Adipose tissue (tissue), 3 donors: Measurements from ENCODE around the gene ACLY. TPM values are rescaled to one million over a fixed set of nuclear protein-coding genes. Genes with fewer than 3 reads are reported as not detected.
A peak's percentile ranks its signal among the peaks of the same experiment; 100 is the strongest.
"Not testable (repeated sequence)": the region's sequence is repeated elsewhere in the genome, so short reads cannot be mapped to it uniquely, and the experiment has no call there.

ENCODE experiments used
- H3K27ac ChIP-seq: one replicate; pipeline ENCODE4 v1.5.1; 2013; ENCODE audit warnings: low read depth, low read length
- WGBS, 3 donors: extraction: QIAGEN DNeasy Blood & Tissue Kit; methylation state at CpG; one replicate each; pipeline ENCODE4 v1.1.7; 2013; 5-methylcytosine and 5-hydroxymethylcytosine counted together
- polyA plus RNA-seq, 3 donors: library from polyadenylated mRNA; stranded (reverse); fragments of 200-250 nt; gene quantifications; one replicate each; pipeline ENCODE4 v1.2.3, GENCODE V29; 2013
- donor health status: healthy with polysubstance abuse.
- donor health status: Bipolar disorder and iron deficiency.
- donor health status: healthy.

ACLY gene
- polyA plus RNA-seq, 3 donors: 41.5 to 104 (median 68.9) TPM

DNA sequence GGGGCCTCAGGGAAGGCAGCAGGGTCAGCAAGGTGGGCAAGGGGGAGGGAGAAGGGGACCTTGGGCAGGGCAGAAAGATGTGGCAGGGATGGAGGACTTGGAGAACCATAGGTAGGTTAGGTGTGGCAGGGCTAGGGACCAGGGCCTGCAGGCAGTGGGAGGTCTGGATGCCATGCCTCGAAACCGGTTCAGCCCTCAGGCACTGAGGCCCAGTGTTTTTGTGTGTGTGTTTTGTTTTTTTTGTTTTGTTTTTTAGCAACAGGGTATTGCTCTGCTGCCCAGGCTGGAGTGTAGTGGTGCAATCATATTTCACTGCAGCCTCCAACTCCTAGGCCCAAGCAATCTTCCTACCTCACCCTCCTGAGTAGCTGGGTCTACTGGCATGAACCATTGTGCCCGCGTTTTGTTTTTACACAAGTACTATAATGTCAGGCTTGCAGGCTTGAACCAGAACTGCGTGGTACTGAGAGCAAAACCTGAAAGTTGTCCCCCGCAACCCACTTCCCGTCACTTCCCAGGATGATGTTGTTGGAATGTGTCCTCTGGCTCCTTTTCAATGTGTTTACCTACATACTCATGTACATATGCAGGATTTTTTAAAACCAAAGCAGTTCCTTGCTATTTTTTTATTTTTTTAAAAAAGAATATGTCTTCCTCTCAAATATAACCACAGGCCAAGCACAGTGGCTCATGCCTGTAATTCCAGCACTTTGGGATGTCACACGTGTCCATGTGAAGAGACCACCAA is 24.0 kb upstream of the ACLY start:
- H3K27ac ChIP-seq: no peak overlapping the region
- 94 to 96% (median 95%) methylated on average over 8 of the region's 8 CpGs for WGBS, 3 donors

DNA sequence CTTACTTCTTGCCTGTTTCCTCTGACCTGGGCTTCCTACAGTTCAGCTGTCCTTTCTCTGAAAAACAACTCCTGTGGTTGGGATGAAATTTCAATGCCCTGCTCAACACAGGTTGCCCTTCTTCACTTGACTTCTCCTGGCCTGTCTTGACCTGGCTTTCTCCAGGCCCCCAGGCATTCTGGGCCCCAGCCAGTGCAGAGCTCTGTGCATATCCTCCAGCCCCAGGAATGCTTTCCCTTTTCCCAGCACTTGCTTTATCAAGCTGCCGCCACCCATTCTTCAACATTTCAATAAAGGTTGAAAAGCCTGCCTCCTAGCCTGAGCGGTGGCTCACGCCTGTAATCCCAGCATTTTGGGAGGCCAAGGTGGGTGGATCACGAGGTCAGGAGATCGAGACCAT is 22.4 kb upstream of the ACLY start:
- H3K27ac ChIP-seq: no peak overlapping the region
- 92 to 95% (median 94%) methylated on average over 5 of the region's 5 CpGs for WGBS, 3 donors

- WGBS, 3 donors: 90 to 94% (median 93%) methylated on average over 6 of the region's 6 CpGs
- H3K27ac ChIP-seq: no peak overlapping the region
These were observed 20.9 kb upstream of the ACLY start for GRCh38 chr17:41939693-41940090.

- H3K27ac ChIP-seq: no peak overlapping the region
- WGBS, 3 donors: 86 to 94% (median 93%) methylated on average over 4 of the region's 4 CpGs
These were observed 20.4 kb upstream of the ACLY start for GRCh38 chr17:41939044-41939692.

- H3K27ac ChIP-seq: no peak overlapping the region
- 72 to 86% (median 84%) methylated on average over 18 to 19 of the region's 19 CpGs for WGBS, 3 donors
These were observed 19.5 kb upstream of the ACLY start for GRCh38 chr17:41937970-41938954.

- 95 to 98% (median 97%) methylated on average over 6 of the region's 6 CpGs for WGBS, 3 donors
- H3K27ac ChIP-seq: no peak overlapping the region
These were observed 16.9 kb upstream of the ACLY start for GRCh38 chr17:41935641-41936040.

- 30 to 71% (median 32%) methylated on average over 2 of the region's 2 CpGs for WGBS, 3 donors
- H3K27ac ChIP-seq: no peak overlapping the region
These were observed 14.2 kb upstream of the ACLY start for GRCh38 chr17:41932816-41933389.

GRCh38 chr17:41931715-41932114 is 13.0 kb upstream of the ACLY start:
- not testable (repeated sequence) for H3K27ac ChIP-seq
- 92 to 96% (median 92%) methylated on average over 4 of the region's 4 CpGs for WGBS, 3 donors

DNA sequence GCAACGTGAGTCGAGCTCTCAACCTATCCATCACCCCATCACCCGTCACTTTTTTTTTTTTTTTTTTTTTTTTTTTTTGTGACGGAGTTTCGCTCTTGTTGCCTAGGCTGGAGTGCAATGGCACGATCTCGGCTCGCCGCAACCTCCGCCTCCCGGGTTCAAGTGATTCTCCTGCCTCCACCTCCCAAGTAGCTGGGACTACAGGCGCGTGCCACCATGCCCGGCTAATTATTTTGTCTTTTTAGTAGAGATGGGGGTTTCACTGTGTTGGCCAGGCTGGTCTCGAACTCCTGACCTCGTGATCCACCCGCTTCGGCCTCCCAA is 12.0 kb upstream of the ACLY start:
- not testable (repeated sequence) for H3K27ac ChIP-seq
- WGBS, 3 donors: 45 to 53% (median 48%) methylated on average over 16 to 18 of the region's 18 CpGs

DNA sequence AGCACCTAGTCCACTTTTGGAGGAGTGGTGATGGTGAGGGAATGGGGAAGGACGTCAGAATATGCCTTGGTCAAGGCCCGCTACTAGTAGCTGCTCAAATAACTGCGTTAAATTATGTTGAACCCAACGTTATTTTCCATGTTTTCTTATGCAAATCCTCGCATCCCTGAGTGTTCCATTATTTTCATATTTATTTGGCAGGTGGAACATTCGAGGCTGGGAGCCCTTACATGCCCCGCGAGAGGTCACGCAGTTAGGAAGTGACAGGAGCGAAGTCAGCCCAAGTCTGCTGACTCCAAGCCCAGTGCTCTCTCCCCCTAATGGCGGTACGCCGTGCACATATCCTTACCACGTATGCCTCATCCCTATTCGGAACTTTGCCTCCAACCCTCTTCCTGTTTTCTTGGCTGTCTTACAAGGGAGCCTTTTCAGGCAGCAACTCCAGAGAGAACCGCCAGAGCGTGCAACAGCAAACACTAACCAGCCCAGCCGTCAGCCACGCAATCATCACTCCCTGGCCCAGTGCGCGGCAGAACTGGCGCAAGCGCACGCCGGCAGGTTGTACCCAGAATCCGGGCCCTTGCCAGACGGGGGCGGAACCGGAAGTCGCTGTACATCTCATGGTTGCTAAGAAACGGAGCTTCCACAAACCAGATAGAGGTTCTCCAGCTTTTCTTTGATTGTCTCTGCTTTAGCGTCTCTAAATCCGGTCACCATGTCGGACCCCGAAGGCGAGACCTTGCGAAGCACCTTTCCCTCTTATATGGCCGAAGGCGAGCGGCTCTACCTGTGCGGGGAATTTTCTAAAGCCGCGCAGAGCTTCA is 11.5 kb upstream of the ACLY start, which contains the start of gene ODAD4:
ODAD4 (plus strand) TSS at position 609 of the 824 bp plus-strand sequence; CDS start at position 716, 107 bp downstream.
- no peak within 1 kb of the TSS for H3K27ac ChIP-seq
- WGBS, 3 donors: 2% methylated on average over 43 of the region's 43 CpGs

- H3K27ac ChIP-seq: no peak overlapping the region
These were observed 10.0 kb upstream of the ACLY start for GRCh38 chr17:41928693-41929251.

GRCh38 chr17:41925991-41926590 is 7.3 kb upstream of the ACLY start:
- no peak overlapping the region for H3K27ac ChIP-seq
- WGBS, 3 donors: 89 to 92% (median 91%) methylated on average over 7 of the region's 7 CpGs

More at GRCh38 chr17:41928693-41929251, 10.0 kb upstream of the ACLY start:
- 75 to 87% (median 77%) methylated on average over 6 of the region's 6 CpGs for WGBS, 3 donors

GRCh38 chr17:41920580-41920955 is 1.8 kb upstream of the ACLY start:
- no peak overlapping the region for H3K27ac ChIP-seq
- 87 to 95% (median 92%) methylated on average over 5 of the region's 5 CpGs for WGBS, 3 donors

DNA sequence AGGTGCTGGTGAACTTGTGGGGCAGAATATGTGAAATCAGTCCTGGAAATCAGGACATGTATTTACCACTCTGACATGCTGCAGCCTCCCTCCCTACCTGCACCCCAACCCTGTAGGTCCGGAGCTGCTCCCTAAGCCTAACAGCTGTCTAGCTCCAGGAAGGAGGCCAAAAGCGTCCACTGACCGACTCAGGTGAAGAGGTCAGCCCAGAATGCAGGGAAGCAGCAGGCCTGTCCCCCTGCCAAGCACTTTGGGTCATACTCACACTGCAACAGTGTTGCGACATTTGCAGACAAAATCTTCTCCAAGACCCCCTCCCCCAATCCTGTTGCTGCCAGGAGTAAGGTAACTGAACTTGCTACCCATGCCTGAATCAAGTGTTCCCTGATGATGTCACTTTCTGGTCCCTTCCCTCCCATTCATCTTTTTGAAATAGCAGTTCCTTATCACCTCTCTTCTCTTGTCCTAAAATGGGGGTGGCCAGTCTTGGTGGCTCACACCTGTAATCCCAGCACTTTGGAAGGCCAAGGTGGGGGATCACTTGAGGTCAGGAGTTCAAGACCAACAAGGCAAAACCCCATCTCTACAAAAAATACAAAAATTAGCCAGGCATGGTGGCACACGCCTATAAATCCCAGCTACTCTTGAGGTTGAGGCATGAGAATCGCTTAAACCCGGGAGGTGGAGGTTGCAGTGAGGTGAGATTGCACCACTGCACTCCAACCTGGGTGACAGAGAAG is 1.3 kb upstream of the ACLY start:
- 74 to 85% (median 84%) methylated on average over 7 of the region's 7 CpGs for WGBS, 3 donors
- no peak overlapping the region for H3K27ac ChIP-seq

DNA sequence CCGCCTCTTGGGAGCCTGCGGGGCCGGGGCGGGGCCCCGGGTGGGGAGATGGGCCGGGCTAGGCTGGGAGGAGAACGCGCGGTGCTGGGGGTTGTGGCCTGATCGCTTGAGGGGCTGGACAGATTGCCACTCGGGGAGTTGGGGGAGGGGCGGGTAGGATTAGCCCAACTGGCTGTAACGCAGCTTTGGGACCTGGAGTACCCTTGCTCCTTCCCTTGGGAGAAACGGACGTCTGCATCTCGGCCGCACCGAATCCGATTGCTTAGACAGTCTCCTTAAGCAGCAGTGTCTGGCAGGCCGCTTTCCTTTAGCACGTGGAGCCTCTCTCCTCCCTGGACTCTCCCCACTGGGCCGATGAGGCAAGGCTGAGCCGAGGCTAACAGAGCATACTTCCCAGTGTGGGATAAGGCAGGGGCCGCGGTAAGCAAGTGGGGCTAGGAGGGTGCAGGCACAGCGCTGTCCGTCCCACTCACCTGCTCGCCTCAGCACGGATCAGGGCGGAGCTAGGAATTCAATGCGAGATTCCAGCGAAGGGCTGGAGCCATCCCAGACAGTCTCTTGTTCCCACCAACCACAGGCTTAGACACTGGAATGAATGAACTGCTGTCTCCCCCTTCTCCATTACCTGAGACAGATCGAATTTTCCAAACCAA is 540 bp upstream of the ACLY start:
- no peak overlapping the region for H3K27ac ChIP-seq
- 8 to 9% (median 8%) methylated on average over 33 of the region's 33 CpGs for WGBS, 3 donors

DNA sequence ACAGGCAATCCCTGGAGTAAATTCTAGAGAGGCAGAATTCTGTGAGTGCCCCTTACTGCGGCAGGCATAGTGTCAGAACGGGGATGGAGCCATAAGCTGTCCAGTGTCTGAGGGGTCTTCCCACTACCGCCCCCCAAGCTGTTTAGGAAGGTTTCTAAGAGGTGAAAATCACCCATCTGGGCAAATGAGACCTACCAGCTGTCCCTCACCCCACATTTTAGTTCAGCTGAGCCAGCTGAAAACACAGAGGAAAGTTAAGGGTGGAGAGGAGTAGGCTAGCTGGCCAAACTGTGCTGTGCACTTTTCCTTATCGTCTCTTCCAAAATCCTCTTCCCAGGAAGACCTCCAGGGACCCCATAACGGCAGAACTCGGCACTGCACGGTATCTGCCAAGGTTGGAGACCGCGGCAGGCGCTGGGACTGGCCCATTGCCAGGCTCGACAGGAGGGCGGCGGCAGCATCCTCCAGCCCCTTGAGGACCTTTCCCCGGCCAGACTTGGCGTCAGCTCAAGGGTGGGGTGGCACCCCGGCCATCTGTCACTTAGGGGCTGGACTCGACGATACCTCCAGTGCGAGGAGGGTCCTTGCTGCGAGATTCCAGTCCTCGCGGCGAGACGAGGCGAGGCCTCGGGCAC is 955 bp downstream of the ACLY start:
- WGBS, 3 donors: 1 to 5% (median 5%) methylated on average over 26 of the region's 26 CpGs
- H3K27ac ChIP-seq: peak overlapping the region; percentile 75
